SK-N-MC (cell line): ENCODE data around the gene NEK11.

ENCODE experiments used
- EZH2 ChIP-seq: fragments of 200-600 bp; sonication (generic); IDR thresholded peaks from one replicate; pipeline ENCODE4 v1.6.1; 2017; ENCODE audit warnings: antibody characterized with exemption
- POLR2AphosphoS5 ChIP-seq: IDR thresholded peaks from 2 replicates; pipeline ENCODE4 v1.6.1; 2012; ENCODE audit warnings: mild to moderate bottlenecking, low read depth, low read length, borderline replicate concordance

- TF ChIP-seq EZH2 = no peak
- no peak for TF ChIP-seq POLR2AphosphoS5
These were observed 248.9 kb downstream of the NEK11 start for GRCh38 chr3:131275556-131275955.
